ENCODE measurements around the gene VSIR.

The VSIR gene

DNA sequence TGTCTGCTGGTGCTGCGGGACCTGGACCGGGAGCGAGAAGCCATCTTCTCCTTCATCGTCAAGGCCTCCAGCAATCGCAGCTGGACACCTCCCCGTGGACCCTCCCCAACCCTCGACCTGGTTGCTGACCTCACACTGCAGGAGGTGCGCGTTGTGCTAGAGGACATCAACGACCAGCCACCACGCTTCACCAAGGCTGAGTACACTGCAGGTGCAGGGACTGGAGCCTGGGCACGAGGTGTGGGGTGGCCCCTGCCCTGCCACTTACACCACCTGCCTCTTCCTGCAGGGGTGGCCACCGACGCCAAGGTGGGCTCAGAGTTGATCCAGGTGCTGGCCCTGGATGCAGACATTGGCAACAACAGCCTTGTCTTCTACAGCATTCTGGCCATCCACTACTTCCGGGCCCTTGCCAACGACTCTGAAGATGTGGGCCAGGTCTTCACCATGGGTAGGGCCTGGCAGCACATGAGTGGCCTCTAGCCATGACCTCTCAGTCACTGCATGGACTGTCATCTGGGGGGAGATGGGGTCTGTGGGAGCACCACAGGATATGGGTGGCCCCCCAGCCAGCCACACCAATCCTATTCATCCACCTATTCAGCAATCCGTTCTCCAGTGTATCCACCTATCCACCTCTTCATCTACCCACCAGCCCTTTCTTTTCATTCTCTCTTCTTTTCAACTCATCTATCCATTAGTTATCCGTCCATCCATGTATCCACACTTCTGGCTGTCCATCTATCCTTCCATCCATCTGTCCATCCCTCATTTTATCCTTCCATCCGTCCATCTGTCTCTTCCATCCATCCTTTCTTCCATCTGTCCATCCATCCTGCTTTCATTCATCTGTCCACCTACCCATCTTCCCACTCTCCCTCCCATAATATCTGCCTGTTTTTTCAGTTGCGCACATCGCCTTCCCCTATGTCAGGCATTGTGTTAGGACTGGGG lies 34.5 kb upstream of the VSIR start:
- H3K4me3 ChIP-seq (ENCODE audit: low read depth, low read length): no peak overlapping the region

DNA sequence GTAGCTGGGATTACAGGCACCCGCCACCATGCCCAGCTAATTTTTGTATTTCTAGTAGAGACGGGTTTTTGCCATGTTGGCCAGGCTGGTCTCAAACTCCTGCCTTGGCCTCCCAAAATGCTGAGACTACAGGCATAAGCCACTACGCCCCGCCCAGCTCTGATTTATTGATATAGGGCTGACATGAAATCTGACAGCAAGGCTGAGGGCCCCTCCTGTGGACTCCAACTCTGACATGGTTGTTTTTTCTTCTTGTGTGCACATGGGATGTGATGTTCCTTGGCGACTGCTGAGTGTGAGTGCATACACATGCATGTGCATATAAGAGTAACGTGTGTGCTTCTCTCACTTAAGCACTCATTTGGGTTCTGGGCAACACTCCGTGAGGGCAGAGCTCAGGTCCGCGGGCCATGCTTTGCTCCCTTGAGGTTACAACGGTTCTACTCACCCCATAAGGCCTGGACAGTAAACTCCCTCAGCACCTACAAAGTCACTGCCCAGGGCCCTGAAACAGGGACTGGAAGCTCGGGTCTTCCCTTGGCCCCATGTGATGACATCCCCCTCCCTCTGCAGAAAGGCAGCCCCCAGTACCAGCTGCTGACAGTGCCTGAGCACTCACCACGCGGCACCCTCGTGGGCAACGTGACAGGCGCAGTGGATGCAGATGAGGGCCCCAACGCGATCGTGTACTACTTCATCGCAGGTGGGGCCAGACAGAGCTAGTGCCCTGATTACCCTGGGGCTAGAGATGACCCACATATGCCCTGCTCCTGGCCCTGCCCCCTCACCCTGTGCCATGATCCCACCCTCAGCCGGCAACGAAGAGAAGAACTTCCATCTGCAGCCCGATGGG lies 33.6 kb upstream of the VSIR start:
- no peak overlapping the region for H3K4me3 ChIP-seq (ENCODE audit: low read depth, low read length)

- no peak overlapping the region for H3K4me3 ChIP-seq (ENCODE audit: low read depth, low read length)
Measured at GRCh38 chr10:71805776-71806703, 32.7 kb upstream of the VSIR start.

DNA sequence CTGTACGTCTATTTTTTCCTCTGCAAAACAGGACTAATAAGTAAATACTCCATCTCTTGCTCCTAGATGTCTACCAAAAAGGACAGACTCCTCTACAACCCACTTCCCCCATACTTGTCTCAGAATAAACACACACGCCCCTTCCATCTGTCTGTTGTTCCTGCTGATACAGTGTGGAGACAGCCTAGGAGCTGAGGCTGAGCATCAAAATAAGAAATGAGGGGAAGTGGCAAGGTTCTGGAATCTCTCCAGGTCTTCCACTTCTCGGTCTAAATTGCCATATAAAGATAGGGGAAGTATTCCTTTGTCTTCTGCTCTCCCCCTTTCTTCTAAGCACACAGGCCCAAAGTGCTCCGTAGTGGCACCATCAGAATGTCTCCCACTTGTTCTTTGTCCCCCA lies 30.8 kb upstream of the VSIR start:
- no peak overlapping the region for H3K4me3 ChIP-seq (ENCODE audit: low read depth, low read length)

GRCh38 chr10:71802715-71803488 lies 29.6 kb upstream of the VSIR start:
- no peak overlapping the region for H3K4me3 ChIP-seq (ENCODE audit: low read depth, low read length)

DNA sequence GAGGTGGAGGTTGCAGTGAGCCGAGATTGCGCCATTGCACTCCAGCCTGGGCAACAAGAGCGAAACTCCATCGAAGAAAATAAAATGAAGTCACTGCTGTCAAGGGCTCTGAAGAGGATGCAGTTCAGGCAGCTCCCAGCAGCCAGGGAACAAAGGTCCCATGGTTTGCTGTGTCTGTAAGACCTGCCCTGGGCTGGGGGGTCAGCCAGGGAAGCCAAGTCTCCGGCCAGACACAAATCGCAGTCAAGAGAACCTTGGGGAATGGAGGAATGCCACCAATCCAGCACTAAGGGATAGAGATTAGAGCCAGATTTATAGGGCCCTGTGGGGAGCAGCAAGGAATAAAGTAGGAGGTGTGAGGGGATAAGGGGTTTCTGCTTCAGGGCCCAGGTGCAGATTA lies 28.9 kb upstream of the VSIR start:
- no peak overlapping the region for H3K4me3 ChIP-seq (ENCODE audit: low read depth, low read length)

- no peak overlapping the region for H3K4me3 ChIP-seq (ENCODE audit: low read depth, low read length)
Measured at GRCh38 chr10:71801361-71801760, 28.0 kb upstream of the VSIR start.

- H3K4me3 ChIP-seq (ENCODE audit: low read depth, low read length): no peak overlapping the region
Measured at GRCh38 chr10:71799608-71800453, 26.5 kb upstream of the VSIR start.

- no peak overlapping the region for H3K4me3 ChIP-seq (ENCODE audit: low read depth, low read length)
Measured at GRCh38 chr10:71799112-71799511, 25.8 kb upstream of the VSIR start.

DNA sequence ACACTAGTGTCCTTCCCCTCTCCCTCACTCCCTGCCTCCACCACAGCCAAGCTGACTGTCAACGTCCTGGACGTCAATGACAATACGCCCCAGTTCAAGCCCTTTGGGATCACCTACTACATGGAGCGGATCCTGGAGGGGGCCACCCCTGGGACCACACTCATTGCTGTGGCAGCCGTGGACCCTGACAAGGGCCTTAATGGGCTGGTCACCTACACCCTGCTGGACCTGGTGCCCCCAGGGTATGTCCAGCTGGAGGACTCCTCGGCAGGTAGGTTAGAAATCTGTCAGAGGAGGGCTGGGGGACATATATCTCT lies 24.9 kb upstream of the VSIR start:
- H3K4me3 ChIP-seq (ENCODE audit: low read depth, low read length): no peak overlapping the region

DNA sequence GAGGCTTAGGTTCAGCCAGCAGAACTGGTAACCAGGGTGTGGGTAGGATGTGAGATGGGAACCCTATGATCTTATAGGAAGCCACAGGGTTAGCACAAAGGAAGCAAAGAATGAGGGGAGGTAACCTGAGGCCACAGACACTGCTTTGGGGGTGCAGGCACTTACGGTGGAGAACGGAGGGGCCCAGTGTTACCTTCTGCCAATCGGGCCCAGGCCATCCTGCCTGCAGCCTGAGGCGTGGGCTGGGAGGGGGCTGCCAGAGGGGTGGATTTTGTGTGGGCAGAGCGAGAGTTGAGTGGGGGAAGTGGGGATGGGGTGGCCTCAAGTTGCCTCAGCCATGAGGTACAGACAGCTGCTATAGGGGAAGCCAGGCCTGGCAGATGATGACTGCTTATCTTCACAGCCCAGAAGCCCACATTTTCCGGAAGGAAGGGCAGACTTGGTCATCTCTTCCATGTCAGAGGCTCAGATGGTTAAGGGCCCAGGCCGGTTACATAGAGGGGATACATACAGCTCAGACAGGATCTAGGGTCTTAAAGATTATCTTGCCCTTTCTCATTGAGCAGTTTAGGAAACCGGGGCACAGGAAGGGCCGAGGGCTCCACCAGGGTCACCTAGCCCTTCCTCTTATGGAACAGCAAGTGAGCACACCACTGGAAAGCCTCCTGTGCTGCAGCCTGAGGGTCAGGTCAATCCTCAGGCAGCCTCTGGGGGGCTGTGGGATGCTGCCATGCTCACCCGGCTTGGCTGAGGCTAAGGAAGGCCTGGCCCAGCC lies 24.4 kb upstream of the VSIR start:
- H3K4me3 ChIP-seq (ENCODE audit: low read depth, low read length): no peak overlapping the region

GRCh38 chr10:71796749-71797405 lies 23.6 kb upstream of the VSIR start:
- no peak overlapping the region for H3K4me3 ChIP-seq (ENCODE audit: low read depth, low read length)

DNA sequence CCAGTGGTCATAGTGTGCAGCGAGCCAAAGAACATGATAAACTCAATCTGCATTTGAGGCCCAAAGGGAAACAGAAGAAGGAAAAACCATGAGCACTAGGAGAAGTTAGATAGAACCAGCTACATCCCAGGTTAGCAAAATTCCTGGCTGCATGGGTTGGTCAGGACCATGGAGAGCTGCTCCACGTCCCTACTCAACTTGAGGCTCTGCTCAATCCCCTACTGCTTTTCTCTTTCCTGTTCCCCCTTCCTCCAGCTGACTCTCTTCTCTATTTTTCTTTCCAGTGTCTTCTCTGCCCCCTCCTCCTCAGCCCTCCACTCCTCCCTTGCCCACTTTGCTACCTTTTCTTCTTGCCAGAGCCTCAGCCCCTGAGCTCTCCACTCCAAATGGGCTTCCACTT lies 21.9 kb upstream of the VSIR start:
- no peak overlapping the region for H3K4me3 ChIP-seq (ENCODE audit: low read depth, low read length)

GRCh38 chr10:71790749-71791440 lies 17.6 kb upstream of the VSIR start:
- no peak overlapping the region for H3K4me3 ChIP-seq (ENCODE audit: low read depth, low read length)

DNA sequence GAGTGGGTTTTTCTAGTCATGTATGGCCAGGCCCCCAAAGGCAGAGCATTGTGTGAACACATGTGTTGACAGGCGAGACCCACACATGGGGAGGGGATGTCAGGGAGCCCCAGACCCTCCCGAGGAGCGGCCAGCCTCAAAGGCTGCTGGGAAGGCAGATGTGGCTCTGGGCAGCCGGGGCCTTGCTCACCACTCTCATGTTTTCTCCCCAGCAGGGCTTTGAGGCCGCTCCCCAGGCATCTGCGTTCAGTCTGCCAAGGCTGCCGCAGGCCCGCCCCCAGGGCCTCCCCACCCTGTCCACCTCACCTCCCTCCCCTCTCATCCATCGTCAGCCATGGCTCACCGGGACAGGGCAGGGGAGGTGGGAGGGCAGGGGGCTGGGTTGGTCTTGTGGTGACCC lies 16.6 kb upstream of the VSIR start:
- no peak overlapping the region for H3K4me3 ChIP-seq (ENCODE audit: low read depth, low read length)

GRCh38 chr10:71788954-71789353 lies 15.6 kb upstream of the VSIR start:
- no peak overlapping the region for H3K4me3 ChIP-seq (ENCODE audit: low read depth, low read length)

GRCh38 chr10:71784679-71785272 lies 11.5 kb upstream of the VSIR start:
- no peak overlapping the region for H3K4me3 ChIP-seq (ENCODE audit: low read depth, low read length)

All from iPS-11a (cell line).